Stimulated activated naive CD8-positive, alpha-beta T cell treated with anti-CD3 and anti-CD28 coated beads, Interleukin-15, amount 100 ng/mL, for 72 hours (primary cell): ENCODE data around the gene U2AF1L4.
A peak's percentile ranks its signal among the peaks of the same experiment; 100 is the strongest.
"Not testable (repeated sequence)": the region's sequence is repeated elsewhere in the genome, so short reads cannot be mapped to it uniquely, and the experiment has no call there.

Experiments used
- ATAC-seq: fragments of 150-1000 bp; cut with Tn5 transposase; 2 replicates; pipeline ENCODE4 v1.10.0; 2021; ENCODE audit warnings: mild to moderate bottlenecking, moderate library complexity
- DNase-seq, 2 donors: peaks; one replicate each; pipeline ENCODE4 v3.0.0; 2021 to 2022
- H3K27ac Mint-ChIP-seq, 2 donors: one replicate each; pipeline ENCODE4 v1.8.0; 2022; ENCODE audit warnings: mild to moderate bottlenecking in 2 of 2, mixed read lengths in 2 of 2, moderate library complexity in 2 of 2
- H3K27me3 Mint-ChIP-seq: one replicate; pipeline ENCODE4 v1.8.0; 2022; ENCODE audit warnings: mixed read lengths
- H3K4me1 Mint-ChIP-seq: one replicate; pipeline ENCODE4 v1.8.0; 2022; ENCODE audit warnings: mild to moderate bottlenecking, mixed read lengths
- H3K4me3 Mint-ChIP-seq, 2 donors: one replicate each; pipeline ENCODE4 v1.8.0; 2022; ENCODE audit warnings: mild to moderate bottlenecking in 2 of 2, mixed read lengths in 2 of 2, moderate library complexity in 1 of 2
- H3K9me3 Mint-ChIP-seq, 2 donors: one replicate each; pipeline ENCODE4 v1.8.0; 2022; ENCODE audit warnings: mixed read lengths in 2 of 2

U2AF1L4 gene

GRCh38 chr19:35730326-35730725, 14.9 kb downstream of the U2AF1L4 start:
- Mint-ChIP-seq H3K4me3 (no peak overlapping the region), H3K9me3 (no peaks in the 10 kb centered on the region), H3K27ac (peak overlapping the region in 1 of 2 donors; percentile 68), H3K4me1 (peaks cover 21% of the 10 kb centered on the region), H3K27me3 (no peaks in the 10 kb centered on the region)
- ATAC-seq (no peak), DNase-seq (no peak)

DNA sequence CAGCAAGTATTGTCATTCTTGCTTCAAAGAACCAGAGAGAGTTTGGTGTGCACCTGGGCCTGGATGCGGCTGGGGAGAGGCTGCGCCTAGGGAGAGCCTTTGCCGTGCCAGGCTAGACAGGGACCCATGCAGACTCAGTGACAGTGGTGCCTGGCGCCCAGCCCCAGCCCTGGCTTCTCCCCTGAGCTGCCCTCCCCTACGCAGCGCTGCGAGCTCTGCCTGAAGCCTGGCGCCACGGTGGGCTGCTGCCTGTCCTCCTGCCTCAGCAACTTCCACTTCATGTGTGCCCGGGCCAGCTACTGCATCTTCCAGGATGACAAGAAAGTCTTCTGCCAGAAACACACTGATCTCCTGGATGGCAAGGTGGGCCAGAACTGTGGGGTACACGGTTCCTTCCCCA, 15.5 kb downstream of the U2AF1L4 start:
- ATAC-seq (no peak), DNase-seq (no peak)
- Mint-ChIP-seq H3K4me3 (no peak overlapping the region), H3K9me3 (no peaks in the 10 kb centered on the region), H3K27me3 (no peaks in the 10 kb centered on the region), H3K4me1 (peaks cover 17% of the 10 kb centered on the region), H3K27ac (no peak overlapping the region)

GRCh38 chr19:35729021-35729420, 16.2 kb downstream of the U2AF1L4 start:
- H3K4me1 Mint-ChIP-seq: peaks cover 11% of the 10 kb centered on the region
- H3K27me3 Mint-ChIP-seq: no peaks in the 10 kb centered on the region
- H3K4me3 Mint-ChIP-seq: no peak overlapping the region
- H3K27ac Mint-ChIP-seq: peak overlapping the region in 1 of 2 donors; percentile 37
- ATAC-seq: no peak
- DNase-seq: no peak
- H3K9me3 Mint-ChIP-seq: no peaks in the 10 kb centered on the region

DNA sequence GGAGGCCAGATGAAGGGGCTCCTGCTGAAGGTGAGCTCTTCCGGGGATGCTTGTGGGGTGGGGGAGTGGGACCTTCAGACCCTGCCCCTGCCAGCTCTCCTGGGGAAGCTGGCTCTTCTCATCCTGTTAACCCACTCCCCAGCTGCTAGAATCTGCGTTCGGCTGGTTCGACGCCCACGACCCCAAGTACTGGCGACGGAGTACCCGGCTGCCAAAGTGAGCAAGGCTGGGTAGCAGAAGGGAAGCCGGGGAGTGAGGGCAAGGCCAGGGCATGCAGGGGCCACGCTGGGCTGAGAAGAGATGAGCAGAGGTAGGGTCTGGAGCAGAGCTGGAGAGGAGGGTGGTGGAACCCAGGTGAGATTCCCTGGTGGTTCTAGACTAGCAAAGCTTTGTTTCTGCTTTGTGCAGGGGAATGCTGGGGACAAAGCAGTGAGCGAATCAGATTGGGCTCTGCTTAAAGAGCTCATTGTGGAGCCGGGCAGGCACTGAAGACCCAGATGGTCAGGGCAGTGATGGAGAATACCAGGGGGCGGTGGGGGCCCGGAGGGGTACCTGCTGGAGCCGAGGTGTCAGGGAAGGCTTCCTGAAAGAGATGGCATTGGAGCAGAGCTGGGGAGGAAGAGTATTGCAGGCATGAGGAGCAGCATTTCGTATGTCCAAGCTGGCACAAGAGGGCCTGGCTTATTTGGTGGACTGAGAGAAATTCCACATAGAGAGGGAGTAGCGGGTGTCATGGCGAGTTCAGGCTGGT, 17.1 kb downstream of the U2AF1L4 start:
- H3K27me3 Mint-ChIP-seq: no peaks in the 10 kb centered on the region
- no peak overlapping the region for H3K4me3 Mint-ChIP-seq
- H3K9me3 Mint-ChIP-seq: no peaks in the 10 kb centered on the region
- no peak for DNase-seq
- H3K4me1 Mint-ChIP-seq: peaks cover 17% of the 10 kb centered on the region
- peak overlapping the region in 1 of 2 donors; percentile 14 for H3K27ac Mint-ChIP-seq
- ATAC-seq: no peak

- no peaks in the 10 kb centered on the region for H3K27me3 Mint-ChIP-seq
- DNase-seq: no peak
- H3K4me3 Mint-ChIP-seq: no peak overlapping the region
- no peaks in the 10 kb centered on the region for H3K9me3 Mint-ChIP-seq
- no peak for ATAC-seq
- peak overlapping the region in 1 of 2 donors; percentile 9 for H3K27ac Mint-ChIP-seq
- peaks cover 23% of the 10 kb centered on the region for H3K4me1 Mint-ChIP-seq
These were observed 17.9 kb downstream of the U2AF1L4 start for GRCh38 chr19:35727053-35727955.

- Mint-ChIP-seq H3K27me3 (no peaks in the 10 kb centered on the region), H3K4me3 (no peak overlapping the region), H3K9me3 (no peaks in the 10 kb centered on the region), H3K4me1 (peaks cover 38% of the 10 kb centered on the region), H3K27ac (peak overlapping the region; percentile 33 to 82)
- ATAC-seq (no peak), DNase-seq (no peak)
These were observed 19.9 kb downstream of the U2AF1L4 start for GRCh38 chr19:35725216-35725861.

DNA sequence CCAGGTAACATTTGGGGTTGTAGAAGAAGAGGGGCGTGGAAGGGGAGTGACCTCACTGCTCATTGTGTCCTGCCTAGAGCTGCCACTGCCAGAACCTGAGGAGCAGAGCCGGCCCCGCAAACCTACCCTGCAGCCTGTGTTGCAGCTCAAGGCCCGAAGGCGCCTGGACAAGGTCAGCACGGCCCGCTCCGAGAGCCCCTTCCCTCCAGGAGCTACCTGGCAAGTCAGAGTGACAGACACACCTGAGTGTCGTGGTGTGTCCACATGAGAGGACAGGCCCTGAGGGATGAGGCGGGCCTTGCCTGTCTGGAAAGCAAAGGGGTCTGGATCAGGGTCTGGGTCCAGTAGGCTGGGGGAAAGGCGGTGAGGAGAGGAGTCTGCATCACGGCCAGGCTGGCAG, 20.7 kb downstream of the U2AF1L4 start:
- DNase-seq: no peak
- no peak for ATAC-seq
- Mint-ChIP-seq H3K4me3 (no peak overlapping the region), H3K4me1 (peaks cover 44% of the 10 kb centered on the region), H3K9me3 (no peaks in the 10 kb centered on the region), H3K27me3 (no peaks in the 10 kb centered on the region), H3K27ac (peak overlapping the region in 1 of 2 donors; percentile 80)

- ATAC-seq, H3K9me3 Mint-ChIP-seq, DNase-seq, H3K27me3 Mint-ChIP-seq, H3K4me3 Mint-ChIP-seq: not testable (repeated sequence)
- peak overlapping the region in 1 of 2 donors; percentile 80 for H3K27ac Mint-ChIP-seq
- peaks cover 49% of the 10 kb centered on the region for H3K4me1 Mint-ChIP-seq
These were observed 21.1 kb downstream of the U2AF1L4 start for GRCh38 chr19:35724132-35724531.

GRCh38 chr19:35723671-35724070, 21.5 kb downstream of the U2AF1L4 start:
- Mint-ChIP-seq H3K4me3 (no peak overlapping the region), H3K27me3 (no peaks in the 10 kb centered on the region), H3K9me3 (no peaks in the 10 kb centered on the region), H3K4me1 (peaks cover 53% of the 10 kb centered on the region), H3K27ac (peak overlapping the region in 1 of 2 donors; percentile 76)
- DNase-seq (no peak), ATAC-seq (no peak)

DNA sequence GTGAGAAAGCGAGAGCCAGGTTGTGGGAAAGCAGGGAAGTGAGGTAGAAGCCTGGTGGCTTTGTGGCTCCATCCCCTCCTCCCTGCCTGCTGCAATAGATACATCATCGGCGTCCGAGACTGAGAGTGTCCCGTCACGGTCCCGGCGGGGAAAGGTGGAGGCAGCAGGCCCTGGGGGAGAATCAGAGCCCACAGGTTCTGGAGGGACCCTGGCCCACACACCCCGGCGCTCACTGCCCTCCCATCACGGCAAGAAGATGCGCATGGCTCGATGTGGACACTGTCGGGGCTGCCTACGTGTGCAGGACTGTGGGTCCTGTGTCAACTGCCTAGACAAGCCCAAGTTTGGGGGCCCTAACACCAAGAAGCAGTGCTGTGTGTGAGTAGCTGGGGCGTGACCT, 22.3 kb downstream of the U2AF1L4 start:
- Mint-ChIP-seq H3K9me3 (no peaks in the 10 kb centered on the region), H3K27ac (peak overlapping the region in 1 of 2 donors; percentile 96), H3K4me1 (peaks cover 53% of the 10 kb centered on the region), H3K27me3 (no peaks in the 10 kb centered on the region), H3K4me3 (no peak overlapping the region)
- ATAC-seq (no peak), DNase-seq (no peak)

GRCh38 chr19:35722461-35722860, 22.8 kb downstream of the U2AF1L4 start:
- DNase-seq (no peak), ATAC-seq (no peak)
- no peaks in the 10 kb centered on the region for H3K27me3 Mint-ChIP-seq
- peak overlapping the region in 1 of 2 donors; percentile 96 for H3K27ac Mint-ChIP-seq
- peaks cover 53% of the 10 kb centered on the region for H3K4me1 Mint-ChIP-seq
- peak overlapping the region in 1 of 2 donors; percentile 13 for H3K4me3 Mint-ChIP-seq
- H3K9me3 Mint-ChIP-seq: no peaks in the 10 kb centered on the region

DNA sequence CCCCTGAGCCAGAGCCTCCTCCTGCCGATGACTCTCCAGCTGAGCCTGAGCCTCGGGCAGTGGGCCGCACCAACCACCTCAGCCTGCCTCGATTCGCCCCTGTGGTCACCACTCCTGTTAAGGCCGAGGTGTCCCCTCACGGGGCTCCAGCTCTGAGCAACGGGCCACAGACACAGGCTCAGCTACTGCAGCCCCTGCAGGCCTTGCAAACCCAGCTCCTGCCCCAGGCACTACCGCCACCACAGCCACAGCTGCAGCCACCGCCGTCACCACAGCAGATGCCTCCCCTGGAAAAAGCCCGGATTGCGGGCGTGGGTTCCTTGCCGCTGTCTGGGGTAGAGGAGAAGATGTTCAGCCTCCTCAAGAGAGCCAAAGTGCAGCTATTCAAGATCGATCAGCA, 23.8 kb downstream of the U2AF1L4 start:
- H3K4me3 Mint-ChIP-seq: peak overlapping the region in 1 of 2 donors; percentile 56
- H3K27ac Mint-ChIP-seq: peak overlapping the region; percentile 13 to 96
- no peak for DNase-seq
- H3K9me3 Mint-ChIP-seq: no peaks in the 10 kb centered on the region
- no peaks in the 10 kb centered on the region for H3K27me3 Mint-ChIP-seq
- peaks cover 53% of the 10 kb centered on the region for H3K4me1 Mint-ChIP-seq
- no peak for ATAC-seq

DNA sequence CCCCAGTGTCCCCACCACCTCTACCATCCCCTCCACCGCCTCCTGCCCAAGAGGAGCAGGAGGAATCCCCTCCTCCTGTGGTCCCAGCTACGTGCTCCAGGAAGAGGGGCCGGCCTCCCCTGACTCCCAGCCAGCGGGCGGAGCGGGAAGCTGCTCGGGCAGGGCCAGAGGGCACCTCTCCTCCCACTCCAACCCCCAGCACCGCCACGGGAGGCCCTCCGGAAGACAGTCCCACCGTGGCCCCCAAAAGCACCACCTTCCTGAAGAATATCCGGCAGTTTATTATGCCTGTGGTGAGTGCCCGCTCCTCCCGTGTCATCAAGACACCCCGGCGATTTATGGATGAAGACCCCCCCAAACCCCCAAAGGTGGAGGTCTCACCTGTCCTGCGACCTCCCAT, 24.6 kb downstream of the U2AF1L4 start:
- Mint-ChIP-seq H3K9me3 (no peaks in the 10 kb centered on the region), H3K27ac (peak overlapping the region in 1 of 2 donors; percentile 96), H3K4me1 (peaks cover 52% of the 10 kb centered on the region), H3K27me3 (no peaks in the 10 kb centered on the region), H3K4me3 (peak overlapping the region; percentile 45 to 48)
- no peak for DNase-seq
- no peak for ATAC-seq

DNA sequence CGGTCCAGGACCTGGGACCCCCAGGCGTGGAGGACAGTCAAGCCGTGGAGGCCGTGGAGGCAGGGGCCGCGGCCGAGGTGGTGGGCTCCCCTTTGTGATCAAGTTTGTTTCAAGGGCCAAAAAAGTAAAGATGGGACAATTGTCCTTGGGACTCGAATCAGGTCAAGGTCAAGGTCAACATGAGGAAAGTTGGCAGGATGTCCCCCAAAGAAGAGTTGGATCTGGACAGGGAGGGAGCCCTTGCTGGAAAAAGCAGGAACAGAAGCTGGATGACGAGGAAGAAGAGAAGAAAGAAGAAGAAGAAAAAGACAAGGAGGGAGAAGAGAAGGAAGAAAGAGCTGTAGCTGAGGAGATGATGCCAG, 25.1 kb downstream of the U2AF1L4 start:
- Mint-ChIP-seq H3K27ac (peak overlapping the region; percentile 38 to 57), H3K4me3 (peak overlapping the region; percentile 11 to 64), H3K27me3 (no peaks in the 10 kb centered on the region), H3K9me3 (no peaks in the 10 kb centered on the region), H3K4me1 (peaks cover 53% of the 10 kb centered on the region)
- ATAC-seq: no peak
- no peak for DNase-seq

- Mint-ChIP-seq H3K9me3 (no peaks in the 10 kb centered on the region), H3K4me1 (peaks cover 58% of the 10 kb centered on the region), H3K4me3 (peak overlapping the region; percentile 91 to 94), H3K27ac (peak overlapping the region; percentile 93 to 95), H3K27me3 (no peaks in the 10 kb centered on the region)
- DNase-seq (no peak), ATAC-seq (no peak)
These were observed 25.6 kb downstream of the U2AF1L4 start for GRCh38 chr19:35719402-35720162.
